GM19324 (cell line): ENCODE data around the gene BMI1.

ENCODE experiments used
- ATAC-seq: cut with Tn5 transposase; IDR thresholded peaks from one replicate; pipeline ENCODE4 v1.9.1; 2021; ENCODE audit warnings: mild to moderate bottlenecking, moderate library complexity; ENCODE audit not compliant: unreplicated experiment, low FRiP score

The BMI1 gene

DNA sequence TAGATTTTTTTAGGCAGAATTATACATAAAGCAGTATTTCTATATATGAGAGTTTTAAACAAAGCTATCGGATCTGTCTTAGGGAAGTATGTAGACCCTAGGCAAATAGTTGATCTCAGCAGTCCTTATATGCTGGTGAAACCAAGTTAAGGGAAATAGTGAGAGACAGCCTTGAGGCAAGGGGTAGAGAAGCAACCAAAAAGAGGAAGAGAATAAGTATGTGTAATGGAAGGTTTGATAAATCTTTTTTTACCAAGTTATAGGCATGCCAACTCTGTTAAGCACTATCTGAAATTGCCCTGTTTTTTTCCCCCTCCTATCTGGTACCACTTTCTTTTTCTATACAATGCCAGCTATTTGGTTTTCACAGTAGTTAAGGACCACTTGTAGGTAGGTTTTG lies 44.3 kb downstream of the BMI1 start:
- peak; percentile 71 for ATAC-seq

GRCh38 chr10:22365644-22366434 lies 44.9 kb downstream of the BMI1 start:
- ATAC-seq, result peak; percentile 29

- ATAC-seq, result no peak
These were observed 45.5 kb downstream of the BMI1 start for GRCh38 chr10:22366435-22366703.

DNA sequence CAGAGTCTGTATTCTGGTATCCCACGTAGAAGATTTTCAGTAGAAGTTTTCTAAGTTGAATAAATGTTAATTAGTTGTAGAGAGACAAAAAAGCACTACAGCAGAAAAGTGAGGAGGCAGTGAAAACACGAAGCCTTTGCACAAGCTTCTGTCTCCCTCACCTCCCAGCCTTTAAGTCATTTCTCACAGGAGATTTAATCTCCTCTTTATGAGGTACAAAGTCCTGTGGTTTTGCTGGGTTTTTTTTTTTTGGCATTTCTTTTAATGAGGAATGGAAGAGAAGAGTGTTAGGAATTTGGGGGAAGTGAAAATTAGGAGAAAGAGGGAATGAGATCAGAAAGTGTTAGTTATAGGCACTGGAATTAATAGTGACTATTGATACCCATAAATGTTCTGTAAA lies 45.9 kb downstream of the BMI1 start:
- no peak for ATAC-seq

GRCh38 chr10:22367471-22367870 lies 46.6 kb downstream of the BMI1 start:
- no peak for ATAC-seq

DNA sequence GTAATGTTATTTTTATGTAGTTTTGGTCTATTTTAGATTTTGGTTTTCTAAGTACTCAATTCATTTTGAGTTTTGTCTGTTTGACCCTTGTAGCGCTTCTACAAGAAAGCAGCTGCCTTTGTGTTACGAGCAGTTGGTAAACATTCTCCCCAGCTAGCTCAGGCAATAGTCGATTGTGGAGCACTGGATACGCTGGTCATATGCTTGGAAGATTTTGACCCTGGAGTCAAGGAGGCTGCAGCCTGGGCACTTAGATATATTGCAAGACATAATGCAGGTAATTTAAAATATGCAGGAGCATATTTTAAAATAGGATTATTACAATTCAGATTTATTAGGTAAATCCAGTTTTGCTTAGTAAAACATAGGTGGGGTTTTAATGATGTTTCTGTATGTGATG lies 47.5 kb downstream of the BMI1 start:
- no peak for ATAC-seq

DNA sequence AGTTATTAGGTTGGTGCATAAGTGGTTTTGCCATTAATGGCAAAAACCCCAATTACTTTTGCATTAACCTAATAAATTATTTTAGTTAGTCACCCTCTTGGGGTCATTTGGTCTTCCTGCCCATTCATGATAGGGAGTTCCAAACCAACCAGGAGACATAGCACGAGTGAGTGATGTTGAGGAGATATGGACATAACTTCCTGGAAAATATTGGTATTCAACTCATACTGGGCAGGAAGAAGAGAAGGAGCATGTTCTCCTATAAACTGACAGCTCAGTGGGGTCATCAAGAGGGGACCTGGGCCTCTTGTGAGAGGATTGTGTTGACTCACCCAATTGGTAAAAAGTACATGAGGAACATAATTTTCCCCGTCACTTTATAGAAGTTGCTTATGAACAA lies 48.1 kb downstream of the BMI1 start:
- ATAC-seq, result no peak

GRCh38 chr10:22369434-22370072 lies 48.7 kb downstream of the BMI1 start:
- ATAC-seq, result no peak

GRCh38 chr10:22370320-22370719 lies 49.4 kb downstream of the BMI1 start:
- ATAC-seq, result no peak

DNA sequence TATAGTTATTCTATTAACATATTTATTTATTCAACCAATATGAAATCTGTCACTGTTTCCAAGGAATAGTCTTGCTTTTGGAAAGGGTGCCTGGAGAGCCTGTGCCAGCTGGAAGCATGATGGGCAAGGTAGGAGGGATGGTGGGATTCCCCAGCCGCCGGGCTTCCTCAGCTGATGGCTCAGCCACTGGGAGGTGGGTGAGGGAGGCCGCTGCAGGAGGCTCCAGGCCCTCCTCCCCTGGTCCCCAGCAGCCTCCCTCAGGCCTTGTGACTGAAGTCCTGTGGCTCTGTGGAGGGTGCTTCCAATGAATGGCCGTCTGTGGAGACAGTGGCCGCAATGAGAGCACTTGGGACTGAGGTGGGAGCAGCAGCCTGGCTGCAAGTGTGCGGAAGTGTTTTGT lies 51.4 kb downstream of the BMI1 start:
- ATAC-seq, result no peak

DNA sequence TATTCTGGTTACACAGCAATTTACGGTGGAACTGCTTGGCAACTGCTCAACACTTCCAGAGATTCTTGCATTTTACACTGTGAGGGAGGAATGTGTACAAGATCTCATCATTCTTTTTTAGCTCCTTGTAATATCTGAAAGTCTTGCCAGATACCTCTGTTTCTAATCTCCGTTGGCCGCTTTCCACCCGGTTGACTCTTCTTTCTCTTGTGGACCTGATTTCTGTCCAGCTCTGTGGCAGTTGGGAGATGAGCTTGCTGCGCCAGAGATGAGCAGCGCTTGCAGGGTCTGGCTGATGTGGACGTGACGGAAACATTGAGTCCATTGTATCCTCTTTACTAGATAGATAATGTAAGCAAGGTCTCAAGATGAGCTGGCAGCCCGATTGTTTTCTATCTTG lies 52.0 kb downstream of the BMI1 start:
- ATAC-seq, result no peak

DNA sequence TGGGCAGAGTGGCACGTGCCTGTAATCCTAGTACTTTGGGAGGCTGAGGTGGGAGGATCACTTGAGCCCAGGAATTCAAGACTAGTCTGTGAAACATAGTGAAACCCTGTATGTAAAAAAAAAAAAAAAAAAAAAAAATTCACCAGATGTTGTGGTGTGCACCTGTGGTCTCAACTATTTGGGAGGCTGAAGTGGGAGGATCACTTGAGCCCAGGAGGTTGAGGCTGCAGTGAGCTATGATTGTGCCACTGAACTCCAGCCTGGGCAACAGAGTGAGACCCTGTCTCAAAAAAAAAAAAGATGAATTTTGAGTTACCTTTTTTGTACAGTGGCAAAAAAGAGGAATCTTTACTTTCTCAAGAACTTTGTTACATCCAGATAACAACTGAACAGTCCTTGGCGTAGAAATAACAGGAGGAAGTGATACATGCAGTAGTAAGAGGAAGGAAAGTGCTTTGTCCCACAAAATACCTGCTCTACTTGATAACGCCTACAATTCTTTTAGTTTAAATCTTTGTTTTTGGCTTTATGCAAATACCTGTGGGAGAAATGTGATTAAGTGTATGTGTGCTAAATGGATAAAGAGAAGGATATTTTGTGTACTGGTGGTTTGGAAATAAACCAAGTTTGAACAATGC lies 53.7 kb downstream of the BMI1 start:
- ATAC-seq, result no peak

DNA sequence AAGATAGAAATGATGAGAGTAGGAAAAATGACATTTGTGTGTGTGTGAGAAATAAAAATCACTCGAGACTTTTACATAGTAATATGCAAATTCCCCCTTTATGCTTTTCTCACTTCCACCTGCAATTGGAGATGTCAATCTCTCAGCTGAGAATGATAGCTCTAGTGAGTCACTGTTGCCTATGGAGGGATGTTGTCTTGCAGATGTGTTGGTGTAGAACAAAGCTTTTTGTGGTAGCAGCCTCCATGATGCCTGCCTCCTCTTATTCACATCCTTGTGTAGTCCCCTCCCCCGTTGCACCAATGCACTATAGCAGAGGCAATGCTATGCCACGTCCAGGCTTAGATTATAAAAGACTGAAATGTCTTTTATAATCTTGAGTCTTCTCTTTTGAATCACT lies 58.2 kb downstream of the BMI1 start:
- peak; percentile 49 for ATAC-seq
